ENCODE data around the gene DDIAS. TPM values are rescaled to one million over a fixed set of nuclear protein-coding genes. Genes with fewer than 3 reads are reported as not detected.
"Not testable (repeated sequence)": the region's sequence is repeated elsewhere in the genome, so short reads cannot be mapped to it uniquely, and the experiment has no call there.

The DDIAS gene
- total RNA-seq, 1 experiment from 2014 or later: 12.4 TPM

DNA sequence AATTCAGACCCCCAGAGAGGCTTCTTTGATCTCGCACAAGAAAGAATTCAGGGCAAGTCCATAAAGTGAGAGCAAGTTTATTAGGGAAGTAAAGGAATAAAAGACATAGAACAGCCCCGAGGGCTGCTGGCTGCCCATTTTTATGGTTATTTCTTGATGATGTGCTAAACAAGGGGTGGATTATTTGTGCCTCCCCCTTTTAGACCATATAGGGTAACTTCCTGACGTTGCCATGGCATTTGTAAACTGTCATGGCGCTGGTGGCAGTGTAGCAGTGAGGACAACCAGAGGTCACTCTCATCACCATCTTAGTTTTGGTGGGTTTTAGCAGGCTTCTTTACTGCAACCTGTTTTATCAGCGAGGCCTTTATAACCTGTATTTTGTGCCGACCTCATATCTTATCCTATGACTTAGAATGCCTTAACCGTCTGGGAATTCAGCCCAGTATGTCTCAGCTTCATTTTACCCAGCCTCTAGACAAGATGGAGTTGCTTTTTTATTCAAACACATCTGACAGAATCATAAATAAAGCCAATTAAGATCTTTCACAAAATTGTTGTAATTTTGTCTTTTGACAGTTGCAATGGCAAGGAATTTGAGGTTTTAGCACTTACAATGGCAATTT, 7.6 kb downstream of the DDIAS start:
- no peaks in the 10 kb centered on the region for H3K4me1 ChIP-seq (replicated peaks; ENCODE audit: insufficient read depth)
- H3K27ac ChIP-seq: no peak overlapping the region
- 0 out of 2 replicates have a peak, but pooled peaks cover 5% of the 10 kb centered on the region for H3F3A ChIP-seq (ENCODE audit: insufficient read depth, low read depth)
- H3K36me3 ChIP-seq (ENCODE audit: low read depth): peaks cover 3% of the 10 kb centered on the region; the same call in 1 of the 2 replicates
- no peak for TF ChIP-seq EZH2 (IDR thresholded peaks at IDR 0.05; ENCODE audit: low read depth)
- TF ChIP-seq, protein P1, sequence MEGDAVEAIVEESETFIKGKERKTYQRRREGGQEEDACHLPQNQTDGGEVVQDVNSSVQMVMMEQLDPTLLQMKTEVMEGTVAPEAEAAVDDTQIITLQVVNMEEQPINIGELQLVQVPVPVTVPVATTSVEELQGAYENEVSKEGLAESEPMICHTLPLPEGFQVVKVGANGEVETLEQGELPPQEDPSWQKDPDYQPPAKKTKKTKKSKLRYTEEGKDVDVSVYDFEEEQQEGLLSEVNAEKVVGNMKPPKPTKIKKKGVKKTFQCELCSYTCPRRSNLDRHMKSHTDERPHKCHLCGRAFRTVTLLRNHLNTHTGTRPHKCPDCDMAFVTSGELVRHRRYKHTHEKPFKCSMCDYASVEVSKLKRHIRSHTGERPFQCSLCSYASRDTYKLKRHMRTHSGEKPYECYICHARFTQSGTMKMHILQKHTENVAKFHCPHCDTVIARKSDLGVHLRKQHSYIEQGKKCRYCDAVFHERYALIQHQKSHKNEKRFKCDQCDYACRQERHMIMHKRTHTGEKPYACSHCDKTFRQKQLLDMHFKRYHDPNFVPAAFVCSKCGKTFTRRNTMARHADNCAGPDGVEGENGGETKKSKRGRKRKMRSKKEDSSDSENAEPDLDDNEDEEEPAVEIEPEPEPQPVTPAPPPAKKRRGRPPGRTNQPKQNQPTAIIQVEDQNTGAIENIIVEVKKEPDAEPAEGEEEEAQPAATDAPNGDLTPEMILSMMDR (conservative IDR thresholded peaks at IDR 0.05): no peak
- H3K4me3 ChIP-seq: no peak overlapping the region
- BruUV-seq (replicated peaks): no TSS peak
- ChIA-PET CTCF (no interaction called here), POLR2A (ENCODE audit: unreplicated experiment) (no interaction called here)
- H3K4me2 ChIP-seq: no peak overlapping the region
- no peaks in the 10 kb centered on the region for H3K9me3 ChIP-seq (ENCODE audit: insufficient read depth, low read depth)
- H4K20me1 ChIP-seq (ENCODE audit: insufficient read depth): no peaks in the 10 kb centered on the region
- peaks cover 14% of the 10 kb centered on the region; the same call in 1 of the 2 replicates for H3K79me2 ChIP-seq (ENCODE audit: low read depth)
- H3K9me2 ChIP-seq (ENCODE audit: insufficient read depth): no peaks in the 10 kb centered on the region
- no peak overlapping the region for H2AFZ ChIP-seq
- H3K27me3 ChIP-seq (ENCODE audit: insufficient read depth, low read depth): no peaks in the 10 kb centered on the region
- DNase-seq: peak in 1 of 2 experiments; percentile 17
- intact Hi-C loops (cut with micrococcal nuclease; ENCODE audit: unreplicated experiment): no loop called here

DNA sequence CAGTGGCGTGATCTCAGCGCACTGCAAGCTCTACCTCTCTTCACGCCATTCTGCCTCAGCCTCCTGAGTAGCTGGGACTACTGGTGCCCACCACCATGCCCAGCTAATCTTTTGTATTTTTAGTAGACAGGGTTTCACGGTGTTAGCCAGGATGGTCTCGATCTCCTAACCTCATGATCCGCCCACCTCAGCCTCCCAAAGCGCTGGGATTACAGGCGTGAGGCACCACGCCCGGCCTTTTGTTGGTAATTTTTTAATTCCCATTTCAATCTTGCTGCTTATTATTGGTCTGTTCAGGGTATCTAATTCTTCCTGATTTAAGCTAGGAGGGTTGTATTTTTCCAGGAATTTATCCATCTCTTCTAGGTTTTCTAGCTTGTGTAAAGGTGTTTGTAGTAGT, 18.2 kb downstream of the DDIAS start:
- H3K4me3 ChIP-seq; DNase-seq; H2AFZ ChIP-seq; BruUV-seq (replicated peaks); H3K4me2 ChIP-seq; H3K27ac ChIP-seq; POLR2A ChIA-PET (ENCODE audit: unreplicated experiment); H4K20me1 ChIP-seq (ENCODE audit: insufficient read depth); H3K9me3 ChIP-seq (ENCODE audit: insufficient read depth, low read depth); H3K9me2 ChIP-seq (ENCODE audit: insufficient read depth); H3K79me2 ChIP-seq (ENCODE audit: low read depth); H3F3A ChIP-seq (ENCODE audit: insufficient read depth, low read depth); H3K27me3 ChIP-seq (ENCODE audit: insufficient read depth, low read depth); H3K4me1 ChIP-seq (replicated peaks; ENCODE audit: insufficient read depth); intact Hi-C loops (cut with micrococcal nuclease; ENCODE audit: unreplicated experiment); CTCF ChIA-PET: not testable (repeated sequence)
- peaks cover 15% of the 10 kb centered on the region; the same call in 1 of the 2 replicates for H3K36me3 ChIP-seq (ENCODE audit: low read depth)

DNA sequence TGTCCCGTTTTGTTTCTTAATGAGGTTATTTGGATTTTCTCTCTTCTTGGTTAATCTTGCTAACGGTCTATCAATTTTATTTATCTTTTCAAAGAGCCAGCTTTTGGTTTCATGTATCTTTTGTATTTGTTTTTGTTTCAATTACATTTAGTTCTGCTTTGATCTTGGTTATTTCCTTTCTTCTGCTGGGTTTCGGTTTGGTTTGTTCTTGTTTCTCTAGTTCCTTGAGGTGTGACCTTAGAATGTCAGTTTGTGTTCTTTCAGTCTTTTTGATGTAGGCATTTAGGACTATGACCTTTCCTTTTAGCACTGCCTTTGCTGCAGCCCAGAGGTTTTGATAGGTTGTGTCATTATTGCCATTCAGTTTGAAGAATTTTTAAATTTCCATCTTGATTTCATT, 18.7 kb downstream of the DDIAS start:
- POLR2A ChIA-PET (ENCODE audit: unreplicated experiment); H3K4me3 ChIP-seq; H3F3A ChIP-seq (ENCODE audit: insufficient read depth, low read depth); H3K9me3 ChIP-seq (ENCODE audit: insufficient read depth, low read depth); H3K79me2 ChIP-seq (ENCODE audit: low read depth); DNase-seq; BruUV-seq (replicated peaks); H3K4me2 ChIP-seq; H3K27ac ChIP-seq; CTCF ChIA-PET; H3K4me1 ChIP-seq (replicated peaks; ENCODE audit: insufficient read depth); H3K27me3 ChIP-seq (ENCODE audit: insufficient read depth, low read depth); H3K9me2 ChIP-seq (ENCODE audit: insufficient read depth); H4K20me1 ChIP-seq (ENCODE audit: insufficient read depth); intact Hi-C loops (cut with micrococcal nuclease; ENCODE audit: unreplicated experiment); H2AFZ ChIP-seq: not testable (repeated sequence)
- H3K36me3 ChIP-seq (ENCODE audit: low read depth): peaks cover 14% of the 10 kb centered on the region; the same call in 1 of the 2 replicates

DNA sequence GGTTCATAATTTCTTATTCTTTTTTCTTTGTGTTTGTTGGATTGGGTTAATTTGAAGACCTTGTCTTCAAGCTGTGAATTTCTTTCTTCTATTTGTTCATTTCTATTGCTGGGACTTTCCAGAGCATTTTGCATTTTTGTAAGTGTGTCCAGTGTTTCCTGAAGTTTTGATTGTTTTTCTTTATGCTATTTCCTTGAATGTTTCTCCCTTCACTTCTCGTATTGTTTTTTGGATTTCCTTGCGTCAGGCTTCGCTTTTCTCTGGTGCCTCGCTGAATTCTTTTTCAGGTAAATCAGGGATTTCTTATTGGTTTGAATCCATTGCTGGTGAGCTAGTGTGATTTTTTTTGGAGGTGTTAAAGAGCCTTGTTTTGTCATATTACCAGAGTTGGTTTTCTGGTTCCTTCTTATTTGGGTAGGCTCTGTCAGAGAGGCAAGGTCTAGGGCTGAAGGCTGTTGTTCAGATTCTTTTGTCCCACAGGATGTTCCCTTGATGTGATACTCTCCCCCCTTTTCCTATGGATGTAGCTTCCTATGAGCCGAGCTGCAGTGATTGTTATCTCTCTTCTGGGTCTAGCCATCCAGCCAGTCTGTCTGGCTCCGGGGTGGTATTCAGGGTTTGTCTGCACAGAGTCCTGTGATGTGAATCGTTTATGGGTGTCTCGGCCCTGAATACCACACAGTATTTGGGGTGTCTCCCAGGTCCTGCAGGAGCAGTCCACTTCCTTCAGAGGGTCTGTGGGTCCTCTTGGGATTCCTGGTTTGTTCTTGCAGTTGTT, 21.0 kb downstream of the DDIAS start:
- POLR2A ChIA-PET (ENCODE audit: unreplicated experiment); H3F3A ChIP-seq (ENCODE audit: insufficient read depth, low read depth); CTCF ChIA-PET; H3K4me1 ChIP-seq (replicated peaks; ENCODE audit: insufficient read depth); H3K36me3 ChIP-seq (ENCODE audit: low read depth); H3K4me3 ChIP-seq; intact Hi-C loops (cut with micrococcal nuclease; ENCODE audit: unreplicated experiment); H3K79me2 ChIP-seq (ENCODE audit: low read depth); H4K20me1 ChIP-seq (ENCODE audit: insufficient read depth); H3K9me3 ChIP-seq (ENCODE audit: insufficient read depth, low read depth); DNase-seq; H3K4me2 ChIP-seq; H3K27me3 ChIP-seq (ENCODE audit: insufficient read depth, low read depth); H3K27ac ChIP-seq; H3K9me2 ChIP-seq (ENCODE audit: insufficient read depth); BruUV-seq (replicated peaks); H2AFZ ChIP-seq: not testable (repeated sequence)

Data from PC-9 (cell line).